Epidermal melanocyte (primary cell): ENCODE data around the gene INTS11.

Experiments used
- DNase-seq: peaks from one replicate; pipeline ENCODE4 v3.0.0; 2011; ENCODE audit warnings: low spot score; ENCODE audit not compliant: insufficient read length

INTS11 gene

DNA sequence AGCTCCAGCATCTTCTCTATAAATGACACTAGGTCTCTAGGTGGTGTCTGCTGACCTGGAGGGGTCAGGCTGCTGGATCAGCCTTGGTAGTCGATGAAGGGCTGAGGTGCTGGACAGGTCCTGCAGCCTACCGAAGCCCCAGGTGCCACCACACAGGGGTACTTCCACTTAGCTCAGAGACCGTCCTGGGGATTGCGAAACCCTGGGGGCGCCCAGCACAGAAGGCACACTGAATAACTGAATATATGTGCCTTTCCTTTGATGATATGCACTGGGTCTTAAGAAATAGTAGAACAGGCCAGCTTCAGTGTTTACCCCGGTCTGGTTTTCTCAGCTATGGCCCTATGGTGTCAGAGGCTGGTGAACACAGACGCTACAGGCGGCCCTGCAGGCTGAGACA is 61.7 kb downstream of the INTS11 start:
- DNase-seq = no peak

DNA sequence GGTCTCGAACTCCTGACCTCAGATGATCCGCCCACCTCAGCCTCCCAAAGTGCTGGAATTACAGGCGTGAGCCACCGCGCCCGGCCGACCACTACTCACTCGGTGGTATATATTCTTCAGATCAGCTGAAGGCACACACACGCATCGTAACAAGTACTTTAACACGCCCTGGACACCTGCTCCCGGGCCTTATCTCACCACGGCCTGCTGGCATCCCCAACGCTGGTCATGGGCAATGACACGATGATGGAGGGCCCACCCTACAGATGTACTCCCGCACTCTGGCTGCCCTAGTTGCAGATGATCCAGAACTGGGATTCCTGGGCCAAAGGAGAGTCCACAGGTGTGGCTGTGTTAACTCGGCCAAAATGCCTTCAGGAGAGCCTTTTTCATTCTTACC is 62.4 kb downstream of the INTS11 start:
- DNase-seq = no peak
